Measurements from ENCODE around the gene KCNJ12. TPM values are rescaled to one million over a fixed set of nuclear protein-coding genes. Genes with fewer than 3 reads are reported as not detected.
A peak's percentile ranks its signal among the peaks of the same experiment; 100 is the strongest.

The KCNJ12 gene
- total and polyA plus RNA-seq, 2 of the 13 experiments (the other 11 are each of a cell fraction or from before 2014, with no cell fraction given), result not detected

DNA sequence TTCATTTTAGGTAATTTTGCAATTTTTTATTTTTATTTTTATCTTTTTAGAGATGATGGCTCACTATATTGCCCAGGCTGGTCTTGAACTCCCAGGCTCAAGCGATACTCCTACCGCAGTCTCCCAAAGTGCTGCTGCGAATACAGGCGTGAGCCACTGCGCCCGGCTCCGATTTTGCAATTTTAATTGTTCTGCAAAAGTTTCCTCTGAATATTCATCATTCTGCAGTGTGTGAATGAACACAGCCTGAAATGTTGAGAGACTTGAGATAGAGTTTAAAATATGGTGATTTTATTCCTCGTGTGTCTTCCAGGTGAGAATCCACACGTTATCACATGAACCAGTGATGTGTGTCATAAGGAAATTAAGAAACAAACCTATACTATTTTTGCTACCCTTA, 75.8 kb downstream of the KCNJ12 start (continued):
- TF ChIP-seq ATF2 (CRISPR knock-in tag; IDR thresholded peaks at IDR 0.05) (no peak), TERF1 (CRISPR knock-in tag; IDR thresholded peaks at IDR 0.05) (no peak), HMGA1 (CRISPR knock-in tag; conservative IDR thresholded peaks at IDR 0.05) (no peak)

- Histone ChIP-seq H3K27me3 (ENCODE audit: control insufficient read depth in 1 of 2, insufficient read depth in 2 of 2, low read length in 2 of 2) (peaks cover 1 to 14% of the 10 kb centered on the region in 2 experiments; a peak in 3 of 5 replicates), H3K9me3 (ENCODE audit: low read length) (no peaks in the 10 kb centered on the region), H2AFZ (ENCODE audit: low read length) (no peak overlapping the region), H3K27ac (ENCODE audit: extremely low read length, insufficient read depth, low read length) (no peak overlapping the region), H3K4me1 (ENCODE audit: insufficient read depth, low read length) (peaks cover 5% of the 10 kb centered on the region; the same call in 1 of the 2 replicates), H3K79me2 (ENCODE audit: insufficient read depth, low read length) (no peaks in the 10 kb centered on the region), H3K9ac (ENCODE audit: insufficient read depth, low read depth, low read length) (no peak overlapping the region), H3K4me3 (replicated peaks in 1 of 3; ENCODE audit: insufficient read depth in 1 of 3, low read depth in 2 of 3, low read length in 3 of 3) (no peak overlapping the region; a peak in 1 of 6 replicates), H3K36me3 (replicated peaks in 1 of 2; ENCODE audit: control insufficient read depth in 1 of 2, insufficient read depth in 2 of 2, low read length in 2 of 2) (no peaks in the 10 kb centered on the region), H3K4me2 (ENCODE audit: low read depth, low read length) (peak overlapping the region; percentile 18; the same call in 1 of the 2 replicates), H4K20me1 (ENCODE audit: insufficient read depth, low read length) (no peaks in the 10 kb centered on the region)
- ATAC-seq (peak; percentile 24; the same call in 2 of the 3 replicates), FAIRE-seq (no peak), DNase-seq (ENCODE audit: low spot score) (peak; percentile 13)
- in situ Hi-C loops (cut with HindIII; ENCODE audit: extremely low pct_ligation_motif_present, low pct_unique_long_range_greater_than_20kb), result loop anchor here (10.0 kb wide), 1 partner anchor 168 kb away; the partner anchor contains the start of gene MAP2K3
- CTCF ChIA-PET (ENCODE audit: low intra/inter-chr PET ratio, low total read pairs), result interaction anchor here (1.2 kb wide), 1 partner anchor 61 kb away, joined by 3 read pairs; no protein-coding TSS in a partner anchor
- intact Hi-C loops (cut with micrococcal nuclease; ENCODE audit: unreplicated experiment), result loop anchor here (2.0 kb wide), 1 partner anchor 172 kb away; no protein-coding TSS in a partner anchor
- POLR2A ChIA-PET, result no interaction called here
- no TSS peak for BruUV-seq (replicated peaks)
- 34% methylated on average over 45 of the region's 49 CpGs for WGBS (ENCODE audit: low lambda C conversion rate)
- TF ChIP-seq KDM3A (CRISPR knock-in tag; IDR thresholded peaks at IDR 0.05; ENCODE audit: low read depth), result no peak
- TF ChIP-seq, protein P1, sequence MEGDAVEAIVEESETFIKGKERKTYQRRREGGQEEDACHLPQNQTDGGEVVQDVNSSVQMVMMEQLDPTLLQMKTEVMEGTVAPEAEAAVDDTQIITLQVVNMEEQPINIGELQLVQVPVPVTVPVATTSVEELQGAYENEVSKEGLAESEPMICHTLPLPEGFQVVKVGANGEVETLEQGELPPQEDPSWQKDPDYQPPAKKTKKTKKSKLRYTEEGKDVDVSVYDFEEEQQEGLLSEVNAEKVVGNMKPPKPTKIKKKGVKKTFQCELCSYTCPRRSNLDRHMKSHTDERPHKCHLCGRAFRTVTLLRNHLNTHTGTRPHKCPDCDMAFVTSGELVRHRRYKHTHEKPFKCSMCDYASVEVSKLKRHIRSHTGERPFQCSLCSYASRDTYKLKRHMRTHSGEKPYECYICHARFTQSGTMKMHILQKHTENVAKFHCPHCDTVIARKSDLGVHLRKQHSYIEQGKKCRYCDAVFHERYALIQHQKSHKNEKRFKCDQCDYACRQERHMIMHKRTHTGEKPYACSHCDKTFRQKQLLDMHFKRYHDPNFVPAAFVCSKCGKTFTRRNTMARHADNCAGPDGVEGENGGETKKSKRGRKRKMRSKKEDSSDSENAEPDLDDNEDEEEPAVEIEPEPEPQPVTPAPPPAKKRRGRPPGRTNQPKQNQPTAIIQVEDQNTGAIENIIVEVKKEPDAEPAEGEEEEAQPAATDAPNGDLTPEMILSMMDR (CRISPR knock-in tag; IDR thresholded peaks at IDR 0.05), result peak; percentile 49
- peak; percentile 45 for TF ChIP-seq ZNF687 (CRISPR knock-in tag; IDR thresholded peaks at IDR 0.05)
- TF ChIP-seq, protein P2, sequence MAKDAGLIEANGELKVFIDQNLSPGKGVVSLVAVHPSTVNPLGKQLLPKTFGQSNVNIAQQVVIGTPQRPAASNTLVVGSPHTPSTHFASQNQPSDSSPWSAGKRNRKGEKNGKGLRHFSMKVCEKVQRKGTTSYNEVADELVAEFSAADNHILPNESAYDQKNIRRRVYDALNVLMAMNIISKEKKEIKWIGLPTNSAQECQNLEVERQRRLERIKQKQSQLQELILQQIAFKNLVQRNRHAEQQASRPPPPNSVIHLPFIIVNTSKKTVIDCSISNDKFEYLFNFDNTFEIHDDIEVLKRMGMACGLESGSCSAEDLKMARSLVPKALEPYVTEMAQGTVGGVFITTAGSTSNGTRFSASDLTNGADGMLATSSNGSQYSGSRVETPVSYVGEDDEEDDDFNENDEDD (CRISPR knock-in tag; IDR thresholded peaks at IDR 0.05; ENCODE audit: borderline replicate concordance), result peak; percentile 30; the same call in 1 of the 2 replicates
- peak; percentile 44; the same call in 1 of the 2 replicates for TF ChIP-seq STAG1 (CRISPR knock-in tag; IDR thresholded peaks at IDR 0.05)
- TF ChIP-seq GABPB1 (CRISPR knock-in tag; IDR thresholded peaks at IDR 0.05), result peak; percentile 42; the same call in 1 of the 2 replicates
- peak; percentile 40; the same call in 1 of the 2 replicates for TF ChIP-seq ZNF263 (CRISPR knock-in tag; IDR thresholded peaks at IDR 0.05)
- no peak for TF ChIP-seq JUN (CRISPR knock-in tag; IDR thresholded peaks at IDR 0.05)
These were observed 76.4 kb downstream of the KCNJ12 start for GRCh38 chr17:21452377-21453143.

All from HepG2 (cell line).